Hematopoietic multipotent progenitor cell (in vitro differentiated cells): ENCODE results near the gene CAMKMT. TPM values are rescaled to one million over a fixed set of nuclear protein-coding genes. Genes with fewer than 3 reads are reported as not detected.

Experiments used
- DNase-seq, 3 donors: peaks; one replicate each; pipeline ENCODE4 v3.0.0-alpha.2; 2011 to 2015; ENCODE audit warnings: low read depth in 2 of 3, low spot score in 2 of 3
- total RNA-seq: library from RNA; depleted of rRNA; stranded (reverse); fragments of >200 nt; gene quantifications from one replicate; pipeline ENCODE4 v1.2.3, GENCODE V29; 2012

Gene CAMKMT
- total RNA-seq, 1 donor = 3.8 TPM

DNA sequence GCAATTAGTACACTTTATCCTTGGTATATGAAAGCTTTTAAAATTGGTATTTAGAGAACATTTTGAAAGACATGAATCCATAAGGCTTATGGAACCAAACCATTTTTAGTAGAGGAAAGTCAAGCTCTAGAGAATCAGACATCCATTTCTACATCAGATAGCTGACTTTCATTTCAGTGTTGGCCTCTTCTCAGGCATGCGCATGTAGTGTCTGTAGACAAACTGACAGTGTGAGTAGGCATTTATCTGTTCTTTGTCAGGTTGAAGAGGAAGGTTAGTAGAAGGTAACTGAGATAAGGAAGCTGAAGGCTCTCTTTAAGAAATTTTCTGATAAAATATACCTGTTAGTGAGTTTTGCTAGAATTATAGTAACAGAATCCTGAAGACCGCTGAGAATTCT lies 357.8 kb downstream of the CAMKMT start:
- DNase-seq = no peak

DNA sequence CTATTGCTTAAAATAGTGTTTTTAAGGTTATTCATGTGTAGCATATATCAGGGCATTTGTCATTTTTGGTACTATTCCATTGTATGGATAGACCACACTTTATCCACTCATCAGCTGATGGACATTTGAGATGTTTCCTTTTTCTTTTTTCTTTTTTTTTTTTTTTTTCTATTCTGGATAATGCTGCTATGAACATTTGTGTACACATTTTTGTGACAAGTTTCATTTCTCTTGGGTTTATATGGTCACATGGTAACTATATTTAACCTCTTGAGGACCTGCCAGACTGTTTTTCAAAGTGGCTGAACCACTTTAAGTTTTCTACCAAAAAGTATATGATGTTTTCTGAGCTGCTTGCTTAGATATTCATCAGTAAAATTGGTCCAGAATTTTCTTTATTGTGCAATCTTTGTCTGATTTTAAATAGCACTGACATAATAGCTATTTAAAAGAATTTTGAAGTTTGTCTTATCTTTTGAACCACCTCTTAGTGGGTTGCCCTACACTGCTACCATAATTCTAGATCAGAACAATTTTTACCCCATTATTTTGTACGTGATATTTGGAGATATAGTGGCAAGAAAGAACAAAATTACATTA lies 360.4 kb downstream of the CAMKMT start:
- no peak for DNase-seq

DNA sequence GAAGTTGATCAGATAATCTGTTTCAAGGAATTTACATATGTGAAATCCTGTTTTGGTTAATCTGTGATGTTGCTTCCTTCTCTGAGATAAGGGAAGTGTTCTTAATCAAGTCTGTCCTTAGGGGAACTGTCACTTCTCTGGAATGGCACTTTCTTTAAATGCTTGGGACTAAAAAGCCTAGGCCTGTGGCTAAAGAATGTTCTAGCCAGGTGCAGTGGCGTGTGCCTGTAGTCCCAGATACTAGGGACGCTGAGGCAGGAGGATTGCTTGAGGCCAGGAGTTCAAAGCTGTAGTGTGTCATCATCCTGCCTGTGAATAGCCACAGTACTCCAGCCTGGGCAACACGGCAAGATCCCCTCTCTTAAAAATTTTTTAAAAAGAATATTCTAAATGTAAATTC lies 362.2 kb downstream of the CAMKMT start:
- DNase-seq = no peak

DNA sequence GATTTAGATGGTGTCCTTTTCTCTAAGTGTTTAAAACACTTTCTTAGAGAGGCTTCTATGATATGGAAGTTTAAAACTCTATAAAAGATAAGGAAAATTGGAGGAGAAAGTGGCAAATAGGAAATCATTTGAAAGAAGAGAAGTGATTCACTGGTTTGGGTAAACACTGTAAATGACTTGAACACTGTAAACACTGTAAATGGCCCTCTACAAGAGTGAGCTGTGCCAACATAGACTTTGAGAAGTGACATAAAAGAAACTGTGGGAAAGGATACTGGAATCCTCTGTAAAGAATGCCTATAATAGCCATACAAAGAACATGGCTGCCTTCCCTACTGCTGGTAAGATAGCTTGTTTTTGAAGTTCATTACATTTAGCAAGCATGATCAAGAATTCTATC lies 368.8 kb downstream of the CAMKMT start:
- no peak for DNase-seq

DNA sequence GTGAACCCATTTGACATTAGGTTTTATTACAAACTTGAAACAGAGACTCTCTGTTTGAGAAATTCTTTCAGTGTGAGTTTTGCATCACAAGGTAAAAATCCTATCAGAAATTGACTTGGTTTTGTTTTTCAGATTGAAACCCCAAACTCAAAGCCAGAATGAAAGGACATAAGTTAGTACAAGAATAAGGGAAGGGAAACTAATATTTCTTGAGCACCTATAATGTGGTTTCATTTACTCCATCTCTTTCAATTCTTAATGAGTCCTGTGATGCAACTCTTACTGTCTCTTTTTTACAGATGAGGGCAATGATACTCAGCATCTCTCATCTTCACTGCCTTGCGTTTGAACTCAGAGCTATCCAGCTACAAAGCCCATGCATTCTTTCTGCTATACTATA lies 369.8 kb downstream of the CAMKMT start:
- no peak for DNase-seq

DNA sequence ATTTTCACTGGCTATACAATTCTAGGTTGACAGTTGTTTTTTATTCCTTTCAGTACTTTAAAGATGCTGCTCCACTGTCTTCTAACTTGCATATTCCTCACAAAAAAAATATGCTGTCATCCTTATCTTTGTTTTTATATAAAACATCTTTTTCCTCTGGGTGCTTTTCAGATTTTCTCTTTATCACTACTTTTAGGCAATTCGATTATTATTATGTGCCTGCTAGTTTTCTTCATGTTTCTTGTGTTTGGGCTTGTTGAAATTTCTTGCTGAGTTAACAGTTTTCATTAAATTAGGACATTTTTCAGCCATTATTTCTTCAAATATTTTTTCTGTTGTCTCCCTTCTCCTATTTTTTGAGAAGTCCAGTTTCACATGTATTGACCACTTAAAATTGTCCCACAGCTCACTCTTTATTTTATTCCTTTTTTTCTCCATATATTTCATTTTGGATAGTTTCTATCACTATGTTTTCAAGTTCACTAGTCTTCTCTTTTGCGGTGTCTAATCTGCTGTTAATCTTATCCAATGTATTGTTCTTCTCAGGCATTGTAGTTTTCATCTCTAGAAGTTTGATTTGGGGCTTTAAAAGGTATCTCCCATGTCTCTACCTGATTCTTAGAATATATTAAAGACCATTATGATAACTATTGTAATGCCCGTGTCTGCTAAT lies 374.7 kb downstream of the CAMKMT start:
- no peak for DNase-seq

DNA sequence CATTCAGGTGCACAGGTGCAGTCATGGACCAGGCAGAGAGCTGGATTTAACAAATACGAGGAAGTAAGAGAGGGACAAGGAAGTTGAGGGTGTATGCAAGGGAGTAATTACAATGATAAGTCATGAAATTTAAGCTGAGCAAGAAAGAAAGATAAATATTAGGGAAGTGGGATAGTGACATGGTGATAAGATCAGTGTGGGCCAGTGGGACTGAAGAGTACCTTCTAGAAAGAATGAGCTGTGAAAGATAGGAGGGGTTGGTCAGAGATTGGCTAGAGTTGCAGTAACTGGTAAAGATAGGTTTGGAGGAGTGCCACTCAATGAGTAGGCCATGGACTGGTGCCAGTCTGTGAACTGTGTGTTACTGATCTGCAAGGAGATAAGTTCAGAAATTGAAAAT lies 378.9 kb downstream of the CAMKMT start:
- DNase-seq = no peak

DNA sequence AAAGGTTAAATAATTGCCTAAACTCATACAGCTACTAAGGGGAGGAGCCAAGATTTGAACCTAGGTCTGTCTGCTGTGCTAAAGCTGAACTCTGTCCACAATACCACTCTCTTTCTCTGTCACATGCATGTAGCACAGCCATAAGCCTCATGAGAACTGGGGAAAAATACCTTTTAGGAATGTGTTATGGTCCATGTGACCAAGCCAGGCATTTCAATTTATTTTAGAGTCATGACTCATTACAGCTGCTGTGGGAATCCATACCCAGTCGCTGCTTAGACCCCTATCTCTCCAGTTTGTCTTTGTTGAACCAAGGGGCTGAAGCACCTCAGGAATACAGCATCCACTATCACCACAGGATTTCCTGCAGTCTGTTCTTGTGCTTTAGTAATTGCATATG lies 379.8 kb downstream of the CAMKMT start:
- no peak for DNase-seq

DNA sequence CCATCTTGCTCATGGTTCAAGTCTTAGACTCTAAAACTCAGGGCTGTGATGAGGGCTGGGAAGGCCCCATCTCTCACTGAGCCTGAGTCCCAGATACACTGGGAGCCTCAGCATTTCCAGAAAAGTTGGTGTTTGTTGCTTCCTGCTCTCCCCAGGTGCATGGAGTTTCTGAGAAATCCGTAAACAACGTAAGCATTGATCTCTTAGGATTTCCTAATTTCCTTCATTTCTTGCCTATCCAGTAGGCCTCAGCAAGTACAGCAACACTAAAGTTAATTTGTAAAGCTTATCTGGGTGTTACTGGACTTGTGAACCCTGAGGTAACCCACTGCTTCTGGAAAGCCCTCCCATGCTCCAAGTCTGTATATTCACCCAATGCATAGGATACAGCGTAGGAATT lies 380.3 kb downstream of the CAMKMT start:
- DNase-seq = no peak

DNA sequence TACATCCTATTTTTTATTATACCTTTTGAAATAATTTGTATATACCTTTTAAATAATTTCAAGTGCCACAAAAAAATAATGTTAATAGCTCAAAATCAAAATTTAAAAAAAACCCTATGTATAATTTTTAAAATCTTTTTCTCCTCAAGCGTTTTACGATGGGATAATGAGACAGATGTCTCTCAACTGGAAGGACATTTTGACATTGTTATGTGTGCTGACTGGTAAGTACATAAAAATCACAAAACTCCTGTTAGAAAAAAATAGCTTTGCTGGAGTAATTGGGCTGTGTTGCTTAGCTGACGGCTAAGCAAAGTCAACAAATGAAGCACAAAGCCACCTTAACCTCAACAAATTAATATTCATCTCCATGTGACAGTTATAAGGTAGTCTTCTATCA lies 381.7 kb downstream of the CAMKMT start:
- no peak for DNase-seq

DNA sequence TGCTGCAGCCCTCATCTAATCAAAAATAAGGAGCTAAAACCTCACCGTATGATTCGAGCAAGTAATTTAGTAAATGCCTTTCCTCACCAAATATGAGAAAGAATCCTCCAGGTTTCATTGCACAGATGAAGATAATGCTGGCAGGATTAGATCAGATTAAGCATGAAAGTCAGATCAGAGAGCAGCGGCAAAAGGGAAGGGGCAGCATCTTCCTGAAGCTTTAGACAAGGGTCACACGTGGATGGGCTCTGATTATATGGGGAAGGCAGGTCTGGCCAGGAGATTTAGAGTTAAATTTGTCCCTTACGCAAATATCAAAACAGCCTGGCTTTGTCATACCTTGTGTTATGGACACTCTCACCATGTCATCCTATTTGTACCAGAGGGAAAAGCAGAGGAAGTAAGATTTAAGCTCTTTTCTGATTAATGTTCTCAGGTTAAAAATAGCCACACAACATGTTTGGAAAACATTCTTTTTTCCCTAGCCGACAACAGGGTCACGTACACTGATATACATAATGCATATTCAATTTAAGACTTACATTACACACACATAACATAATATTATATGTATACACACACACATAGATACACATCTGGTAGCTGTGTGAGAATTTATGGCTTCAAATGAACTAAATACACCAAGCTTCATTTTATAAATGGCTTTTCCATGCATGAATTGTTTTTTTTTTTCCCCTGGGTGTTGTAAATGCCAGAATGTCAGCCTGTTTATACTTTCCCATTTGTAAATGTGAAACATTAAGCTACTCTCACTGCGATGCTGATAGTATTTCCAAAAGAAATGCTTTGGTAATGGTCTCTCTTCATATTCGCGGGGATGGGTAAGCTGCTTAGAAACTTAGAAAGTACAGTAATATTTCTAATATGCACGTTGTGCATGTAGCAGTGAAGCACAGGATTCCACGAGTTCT lies 383.5 kb downstream of the CAMKMT start:
- DNase-seq = no peak

DNA sequence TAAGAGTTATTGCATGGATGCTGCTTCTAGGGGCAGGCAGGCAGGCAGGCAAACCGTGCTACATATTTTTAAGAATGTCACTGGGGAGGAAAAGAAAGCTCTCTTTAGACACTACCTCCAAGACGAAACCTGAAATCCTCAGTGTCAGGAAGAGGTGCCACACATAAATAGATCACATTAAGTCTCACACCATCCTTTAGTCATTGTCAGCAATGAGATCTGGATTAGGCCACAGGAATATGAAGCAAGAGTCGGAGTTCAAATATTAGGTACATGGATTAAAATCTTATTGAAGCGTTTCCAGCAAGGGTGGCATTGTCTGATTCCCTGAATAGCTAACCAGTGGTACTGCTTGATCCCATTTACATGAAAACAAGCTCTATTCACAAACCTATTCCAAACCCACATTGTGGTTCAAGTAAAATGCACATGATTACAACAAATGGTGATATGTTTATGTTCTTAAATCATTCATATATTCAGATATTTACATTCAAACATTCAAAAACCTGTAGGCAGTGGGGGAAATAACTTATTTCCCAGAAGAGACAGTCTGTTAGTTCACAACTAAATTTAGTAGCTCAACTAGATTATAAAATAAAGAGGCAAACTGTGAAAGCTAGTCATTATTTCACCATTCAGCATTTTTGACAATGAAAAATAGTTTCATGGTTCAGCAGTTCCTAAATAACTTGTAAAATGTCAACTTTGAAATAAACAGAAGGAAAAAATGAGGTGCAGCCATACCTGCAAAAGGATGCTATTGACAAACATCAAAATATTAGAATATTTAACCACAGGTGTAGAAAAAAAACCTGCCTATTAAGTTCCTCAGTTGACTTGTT lies 384.4 kb downstream of the CAMKMT start:
- no peak for DNase-seq

DNA sequence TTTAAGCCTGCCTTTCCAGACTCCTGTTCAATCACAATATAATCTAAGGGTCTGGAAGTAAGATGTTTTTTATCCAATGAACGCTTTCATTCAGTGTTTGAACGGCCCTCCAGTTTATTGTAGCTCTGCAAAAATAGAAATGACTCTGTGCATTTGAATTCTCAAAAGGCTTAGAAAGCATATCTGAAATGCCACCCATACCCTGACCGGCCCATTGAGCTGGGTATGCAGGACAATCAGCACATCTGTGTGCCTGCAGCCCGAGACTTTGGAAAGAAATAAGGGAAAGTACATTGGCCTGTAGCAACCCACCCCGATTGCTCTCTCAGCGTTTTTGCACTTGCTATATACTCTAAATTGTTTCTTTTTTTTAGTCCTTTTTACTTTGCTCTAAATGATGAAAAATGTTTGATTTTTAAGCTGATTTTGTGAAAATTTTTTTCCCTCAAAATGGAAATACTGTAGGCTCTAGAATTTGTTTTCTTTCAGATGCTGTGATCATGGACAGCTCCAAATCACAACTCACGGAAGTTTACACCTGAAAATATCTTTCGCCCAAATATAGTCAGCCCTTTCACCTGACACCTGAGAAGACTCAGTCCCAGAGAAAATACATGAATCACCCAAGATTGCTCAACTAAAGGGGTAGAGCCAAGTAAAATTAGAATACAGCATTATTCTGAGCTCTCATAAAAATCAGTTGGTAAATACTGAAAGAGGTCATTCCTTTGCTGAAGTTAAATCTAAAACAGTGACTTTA lies 385.3 kb downstream of the CAMKMT start:
- no peak for DNase-seq

DNA sequence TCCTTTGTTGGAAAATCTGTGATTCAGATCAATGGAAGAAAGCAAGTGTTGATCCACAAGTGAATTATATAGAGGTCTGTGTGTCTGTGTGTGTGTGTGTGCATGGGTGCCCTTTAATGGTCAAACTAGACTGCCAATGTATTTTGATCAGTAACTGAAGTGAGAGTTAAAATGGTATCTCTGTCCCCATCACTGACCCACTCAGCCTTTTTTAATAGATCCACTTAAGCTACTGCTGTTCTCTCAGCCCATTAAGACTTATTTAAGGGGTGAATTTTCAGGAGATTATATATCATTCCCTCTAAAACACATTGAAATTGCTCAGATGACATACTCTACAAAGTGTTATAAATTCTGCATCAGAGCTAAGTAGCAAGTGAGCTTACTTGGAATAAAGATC lies 386.0 kb downstream of the CAMKMT start:
- no peak for DNase-seq

DNA sequence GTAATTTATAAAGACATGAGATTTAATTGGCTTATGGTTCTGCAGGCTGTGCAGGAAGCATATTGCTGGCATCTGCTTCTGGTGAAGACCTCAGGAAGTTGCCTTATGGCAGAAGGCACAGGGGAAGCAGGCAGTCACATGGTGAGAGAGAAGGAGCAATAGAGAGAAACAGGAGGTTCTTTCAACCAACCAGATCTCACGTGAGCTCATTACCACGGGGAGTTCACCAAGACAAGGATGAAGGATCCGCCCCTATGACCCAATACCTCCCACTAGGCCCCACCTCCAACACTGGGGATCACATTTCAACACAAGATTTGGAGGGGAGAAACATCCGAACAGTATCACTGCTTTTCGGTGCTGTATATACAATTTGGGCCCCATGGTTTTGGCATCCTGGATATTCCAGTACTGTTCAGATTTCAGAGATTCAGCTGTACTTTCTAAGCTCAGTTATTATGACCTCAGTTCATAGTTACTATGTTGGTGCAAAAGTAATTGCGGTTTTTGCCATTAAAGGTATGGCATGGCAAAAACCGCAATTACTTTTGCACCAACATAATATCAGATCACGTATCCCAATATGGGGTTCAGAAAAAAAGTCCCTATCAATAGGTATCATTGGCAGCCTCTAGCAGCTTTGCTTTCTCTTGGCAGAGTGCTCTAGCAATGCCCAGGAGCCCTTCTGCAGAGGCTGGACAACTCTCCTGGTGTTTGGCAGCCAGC lies 390.2 kb downstream of the CAMKMT start:
- DNase-seq = peak in 2 of 3 donors; percentile 25 to 66

DNA sequence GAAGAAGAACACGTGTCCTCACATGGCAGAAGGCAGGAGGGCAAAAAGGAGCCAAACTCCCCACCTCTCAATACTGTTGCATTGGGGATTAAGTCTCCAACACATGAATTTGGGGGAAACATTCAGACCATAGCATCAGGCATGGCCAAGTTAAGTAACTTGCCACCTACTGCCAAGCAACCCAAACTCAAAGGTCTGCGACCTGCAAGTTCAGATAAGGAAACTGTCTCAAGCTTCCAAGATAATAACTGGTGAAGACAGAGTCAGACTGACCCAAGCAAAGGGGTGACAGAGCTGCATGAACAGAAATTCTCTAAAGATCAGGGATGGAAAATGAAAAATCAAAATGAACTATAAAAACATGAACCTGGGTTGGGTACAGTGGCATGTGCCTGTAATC lies 391.0 kb downstream of the CAMKMT start:
- DNase-seq = no peak

DNA sequence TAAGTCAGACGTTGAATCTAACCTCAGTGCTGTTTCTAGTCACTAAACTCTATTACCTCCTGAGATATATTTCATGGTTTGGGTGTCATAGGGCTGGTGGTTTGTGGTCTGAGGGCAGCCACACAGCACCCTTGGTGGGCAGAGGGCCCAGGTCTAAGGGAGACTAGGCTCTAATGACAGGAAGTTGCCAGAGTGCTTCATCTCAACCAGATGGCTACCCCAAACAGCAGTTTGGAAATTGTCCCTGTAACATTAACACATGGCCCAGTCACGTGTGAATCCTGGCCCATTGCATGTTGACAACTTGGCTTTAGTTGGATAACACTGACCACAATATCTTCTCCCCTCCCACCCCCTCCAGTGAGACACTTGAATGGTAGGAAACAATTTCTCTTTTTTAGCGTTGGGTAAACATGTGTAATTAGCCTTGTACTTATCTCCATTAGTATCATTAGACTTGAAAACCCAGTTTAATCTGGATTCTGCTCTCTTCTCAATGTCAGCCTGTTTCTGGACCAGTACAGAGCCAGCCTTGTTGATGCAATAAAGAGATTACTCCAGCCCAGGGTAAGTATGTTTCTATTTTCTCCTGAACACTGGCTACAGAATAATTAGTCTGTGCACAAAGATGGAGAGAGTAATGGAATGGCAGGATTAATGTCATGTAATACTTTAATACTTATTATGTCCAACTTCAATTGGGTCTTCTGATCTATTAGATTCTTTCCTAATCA lies 392.0 kb downstream of the CAMKMT start:
- peak in 2 of 3 donors; percentile 48 to 84 for DNase-seq

DNA sequence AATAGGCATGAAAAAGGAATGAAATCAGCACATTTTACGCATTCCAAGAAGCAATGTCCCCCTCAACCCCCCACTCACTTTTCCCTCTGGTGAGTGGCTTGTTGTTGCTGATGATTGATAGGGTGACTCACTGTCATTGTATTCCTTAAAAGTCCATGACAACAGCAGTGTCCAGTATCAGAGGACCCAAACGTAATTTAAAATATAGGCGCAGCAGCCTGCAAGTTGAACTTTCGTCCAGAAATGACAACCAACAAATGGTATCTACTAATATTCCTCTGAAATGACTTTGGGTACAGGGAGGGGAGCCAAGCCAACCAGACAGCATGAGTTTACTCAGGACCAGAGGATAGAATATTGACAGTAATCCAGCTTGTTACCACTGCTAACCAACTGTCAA lies 396.8 kb downstream of the CAMKMT start:
- no peak for DNase-seq

DNA sequence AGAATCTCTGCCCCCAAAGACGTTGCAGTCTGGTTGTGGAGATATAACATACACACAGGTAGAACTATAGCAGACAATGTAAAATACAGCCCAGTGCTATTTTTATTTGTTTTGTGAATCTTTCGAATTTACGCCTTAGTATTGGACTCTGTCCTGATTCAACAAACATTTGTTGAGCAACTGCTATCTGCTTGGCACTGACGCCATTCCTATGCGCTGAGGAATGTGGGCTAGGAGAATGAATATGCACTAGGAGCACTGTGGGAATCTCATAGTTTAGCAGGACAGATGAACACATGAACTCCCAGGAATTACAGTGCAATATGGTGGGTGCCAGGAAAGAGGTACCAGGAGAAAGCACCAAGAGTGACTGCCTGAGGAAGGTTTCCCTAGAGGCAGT lies 398.1 kb downstream of the CAMKMT start:
- no peak for DNase-seq
